Measurements from ENCODE around the gene USP47. TPM values are rescaled to one million over a fixed set of nuclear protein-coding genes. Genes with fewer than 3 reads are reported as not detected.

USP47 gene
- total and polyA plus RNA-seq, 7 experiments from 2014 or later = 42.1 to 72.4 (median 59.1) TPM

- Histone ChIP-seq H3K27me3 (ENCODE audit: control insufficient read depth in 2 of 2, insufficient read depth in 2 of 2, low read length in 2 of 2) (no peaks in the 10 kb centered on the region), H3K9me3 (ENCODE audit: control insufficient read depth in 2 of 3, low read length in 3 of 3) (no peaks in the 10 kb centered on the region), H3K36me3 (ENCODE audit: control insufficient read depth in 2 of 3, insufficient read depth in 3 of 3, low read length in 3 of 3) (peaks cover 5 to 29% (median 5%) of the 10 kb centered on the region in 3 experiments), H3K27ac (ENCODE audit: low read depth, low read length) (no peak overlapping the region), H3K4me3 (ENCODE audit: low read length) (no peak overlapping the region), H3K4me1 (ENCODE audit: control insufficient read depth in 2 of 2, insufficient read depth in 2 of 2, low read length in 2 of 2) (no peaks in the 10 kb centered on the region)
- ATAC-seq (no peak), DNase-seq (no peak)
- no peaks in the 10 kb centered on the region for H3K9me3 Mint-ChIP-seq
- peaks cover 0 to 10% (median 4%) of the 10 kb centered on the region in 7 donors for H3K4me1 Mint-ChIP-seq
- H3K36me3 Mint-ChIP-seq = peaks cover 6 to 43% (median 30%) of the 10 kb centered on the region in 5 donors
- ChIA-PET CTCF (no interaction called here), POLR2A (no interaction called here)
- no peak overlapping the region for H3K4me3 Mint-ChIP-seq
- H3K27me3 Mint-ChIP-seq = no peaks in the 10 kb centered on the region
- H3K27ac Mint-ChIP-seq = no peak overlapping the region
- intact Hi-C loops (cut with micrococcal nuclease) = no loop called here
Measured at GRCh38 chr11:11909727-11910126, 68.0 kb downstream of the USP47 start.

- POLR2A ChIA-PET = no interaction called here
- no peak for DNase-seq
- peaks cover under 1 to 24% (median 5%) of the 10 kb centered on the region in 3 experiments for H3K36me3 ChIP-seq (ENCODE audit: control insufficient read depth in 2 of 3, insufficient read depth in 3 of 3, low read length in 3 of 3)
Measured at GRCh38 chr11:11910541-11910940, 68.8 kb downstream of the USP47 start.

GRCh38 chr11:11913395-11913794 is 71.6 kb downstream of the USP47 start:
- POLR2A ChIA-PET = interaction anchor here (0.6 kb wide), 1 partner anchor 28 kb away, joined by 3 read pairs; no protein-coding TSS in a partner anchor
- Histone ChIP-seq H3K4me1 (ENCODE audit: control insufficient read depth in 2 of 2, insufficient read depth in 2 of 2, low read length in 2 of 2) (no peaks in the 10 kb centered on the region), H3K27me3 (ENCODE audit: control insufficient read depth in 2 of 2, insufficient read depth in 2 of 2, low read length in 2 of 2) (no peaks in the 10 kb centered on the region), H3K36me3 (ENCODE audit: control insufficient read depth in 2 of 3, insufficient read depth in 3 of 3, low read length in 3 of 3) (peaks cover 0 to 13% (median 5%) of the 10 kb centered on the region in 3 experiments), H3K4me3 (ENCODE audit: low read length) (no peak overlapping the region), H3K27ac (ENCODE audit: low read depth, low read length) (no peak overlapping the region), H3K9me3 (ENCODE audit: control insufficient read depth in 2 of 3, low read length in 3 of 3) (no peaks in the 10 kb centered on the region)
- Mint-ChIP-seq H3K36me3 (peaks cover 6 to 39% (median 27%) of the 10 kb centered on the region in 5 donors), H3K27ac (peak overlapping the region in 1 of 9 donors; percentile 7), H3K9me3 (no peaks in the 10 kb centered on the region), H3K4me1 (peaks cover 0 to 17% (median 11%) of the 10 kb centered on the region in 7 donors), H3K27me3 (no peaks in the 10 kb centered on the region), H3K4me3 (no peak overlapping the region)
- ATAC-seq (no peak), DNase-seq (no peak)
- intact Hi-C loops (cut with micrococcal nuclease) = no loop called here
- CTCF ChIA-PET = interaction anchor here (1.0 to 1.2 kb wide), 2 partner anchors 8 to 18 kb away, joined by 3 to 4 read pairs; no protein-coding TSS in a partner anchor

More at GRCh38 chr11:11910541-11910940, 68.8 kb downstream of the USP47 start:
- H3K27me3 ChIP-seq (ENCODE audit: control insufficient read depth in 2 of 2, insufficient read depth in 2 of 2, low read length in 2 of 2) = no peaks in the 10 kb centered on the region
- peaks cover 0 to 11% (median 5%) of the 10 kb centered on the region in 7 donors for H3K4me1 Mint-ChIP-seq
- H3K4me3 Mint-ChIP-seq = no peak overlapping the region
- ATAC-seq = no peak
- intact Hi-C loops (cut with micrococcal nuclease) = no loop called here
- no peaks in the 10 kb centered on the region for H3K4me1 ChIP-seq (ENCODE audit: control insufficient read depth in 2 of 2, insufficient read depth in 2 of 2, low read length in 2 of 2)
- no peak overlapping the region for H3K4me3 ChIP-seq (ENCODE audit: low read length)
- H3K27ac Mint-ChIP-seq = peak overlapping the region in 2 of 9 donors; percentile 12 to 30
- no peaks in the 10 kb centered on the region for H3K27me3 Mint-ChIP-seq
- H3K9me3 ChIP-seq (ENCODE audit: control insufficient read depth in 2 of 3, low read length in 3 of 3) = no peaks in the 10 kb centered on the region
- H3K9me3 Mint-ChIP-seq = no peaks in the 10 kb centered on the region
- CTCF ChIA-PET = no interaction called here
- no peak overlapping the region for H3K27ac ChIP-seq (ENCODE audit: low read depth, low read length)
- H3K36me3 Mint-ChIP-seq = peaks cover 6 to 40% (median 34%) of the 10 kb centered on the region in 5 donors

GRCh38 chr11:11915625-11916024 is 73.9 kb downstream of the USP47 start:
- DNase-seq (no peak), ATAC-seq (no peak)
- H3K9me3 ChIP-seq (ENCODE audit: control insufficient read depth in 2 of 3, low read length in 3 of 3) = no peaks in the 10 kb centered on the region
- H3K27ac ChIP-seq (ENCODE audit: low read depth, low read length) = no peak overlapping the region
- peaks cover 0 to 17% (median 11%) of the 10 kb centered on the region in 7 donors for H3K4me1 Mint-ChIP-seq
- H3K4me3 Mint-ChIP-seq = no peak overlapping the region
- no peaks in the 10 kb centered on the region for H3K27me3 Mint-ChIP-seq
- no peaks in the 10 kb centered on the region for H3K27me3 ChIP-seq (ENCODE audit: control insufficient read depth in 2 of 2, insufficient read depth in 2 of 2, low read length in 2 of 2)
- peak overlapping the region in 3 of 9 donors; percentile 46 to 87 (median 49) for H3K27ac Mint-ChIP-seq
- H3K4me3 ChIP-seq (ENCODE audit: low read length) = no peak overlapping the region
- POLR2A ChIA-PET = no interaction called here
- no peaks in the 10 kb centered on the region for H3K9me3 Mint-ChIP-seq
- peaks cover 6 to 30% (median 26%) of the 10 kb centered on the region in 5 donors for H3K36me3 Mint-ChIP-seq
- no peaks in the 10 kb centered on the region for H3K4me1 ChIP-seq (ENCODE audit: control insufficient read depth in 2 of 2, insufficient read depth in 2 of 2, low read length in 2 of 2)
- peaks cover 0 to under 1% (median 0%) of the 10 kb centered on the region in 3 experiments for H3K36me3 ChIP-seq (ENCODE audit: control insufficient read depth in 2 of 3, insufficient read depth in 3 of 3, low read length in 3 of 3)
- intact Hi-C loops (cut with micrococcal nuclease) = no loop called here
- CTCF ChIA-PET = no interaction called here

- Histone ChIP-seq H3K4me1 (ENCODE audit: control insufficient read depth in 2 of 2, insufficient read depth in 2 of 2, low read length in 2 of 2) (no peaks in the 10 kb centered on the region), H3K4me3 (ENCODE audit: low read length) (no peak overlapping the region), H3K27me3 (ENCODE audit: control insufficient read depth in 2 of 2, insufficient read depth in 2 of 2, low read length in 2 of 2) (no peaks in the 10 kb centered on the region), H3K27ac (ENCODE audit: low read depth, low read length) (no peak overlapping the region), H3K9me3 (ENCODE audit: control insufficient read depth in 2 of 3, low read length in 3 of 3) (no peaks in the 10 kb centered on the region), H3K36me3 (ENCODE audit: control insufficient read depth in 2 of 3, insufficient read depth in 3 of 3, low read length in 3 of 3) (peaks cover 0 to 6% (median 0%) of the 10 kb centered on the region in 3 experiments)
- Mint-ChIP-seq H3K36me3 (peaks cover 0 to 17% (median 15%) of the 10 kb centered on the region in 5 donors), H3K4me3 (no peak overlapping the region), H3K4me1 (peaks cover 0 to 13% (median 7%) of the 10 kb centered on the region in 7 donors), H3K9me3 (no peaks in the 10 kb centered on the region), H3K27ac (peak overlapping the region in 8 of 9 donors; percentile 6 to 87 (median 45)), H3K27me3 (no peaks in the 10 kb centered on the region)
- DNase-seq = no peak
- intact Hi-C loops (cut with micrococcal nuclease) = no loop called here
- no peak for ATAC-seq
- ChIA-PET CTCF (no interaction called here), POLR2A (no interaction called here)
Measured at GRCh38 chr11:11916981-11917399, 75.2 kb downstream of the USP47 start.

GRCh38 chr11:11923828-11924227 is 82.1 kb downstream of the USP47 start:
- Histone ChIP-seq H3K9me3 (ENCODE audit: control insufficient read depth in 2 of 3, low read length in 3 of 3) (no peaks in the 10 kb centered on the region), H3K27ac (ENCODE audit: low read depth, low read length) (no peak overlapping the region), H3K27me3 (ENCODE audit: control insufficient read depth in 2 of 2, insufficient read depth in 2 of 2, low read length in 2 of 2) (no peaks in the 10 kb centered on the region), H3K36me3 (ENCODE audit: control insufficient read depth in 2 of 3, insufficient read depth in 3 of 3, low read length in 3 of 3) (peaks cover 0 to 25% (median 0%) of the 10 kb centered on the region in 3 experiments), H3K4me1 (ENCODE audit: control insufficient read depth in 2 of 2, insufficient read depth in 2 of 2, low read length in 2 of 2) (no peaks in the 10 kb centered on the region), H3K4me3 (ENCODE audit: low read length) (no peak overlapping the region)
- CTCF ChIA-PET = no interaction called here
- Mint-ChIP-seq H3K36me3 (peaks cover 17 to 52% (median 43%) of the 10 kb centered on the region in 5 donors), H3K27me3 (no peaks in the 10 kb centered on the region), H3K9me3 (peaks cover 0 to 8% (median 0%) of the 10 kb centered on the region in 11 donors), H3K27ac (peak overlapping the region in 1 of 9 donors; percentile 58), H3K4me1 (peaks cover 5 to 37% (median 24%) of the 10 kb centered on the region in 7 donors), H3K4me3 (no peak overlapping the region)
- POLR2A ChIA-PET = no interaction called here
- intact Hi-C loops (cut with micrococcal nuclease) = no loop called here
- ATAC-seq (no peak), DNase-seq (no peak)

GRCh38 chr11:11929920-11930319 is 88.1 kb downstream of the USP47 start:
- intact Hi-C loops (cut with micrococcal nuclease) = loop anchor here (5.0 to 10.0 kb wide), 2 partner anchors 352 to 1155 kb away; no protein-coding TSS in a partner anchor
- H3K36me3 ChIP-seq (ENCODE audit: control insufficient read depth in 2 of 3, insufficient read depth in 3 of 3, low read length in 3 of 3) = peaks cover 4 to 39% (median 13%) of the 10 kb centered on the region in 3 experiments
- ATAC-seq = no peak
- Mint-ChIP-seq H3K4me3 (no peak overlapping the region), H3K4me1 (peaks cover 6 to 21% (median 18%) of the 10 kb centered on the region in 7 donors), H3K36me3 (peaks cover 21 to 48% (median 45%) of the 10 kb centered on the region in 5 donors), H3K27ac (no peak overlapping the region), H3K27me3 (no peaks in the 10 kb centered on the region), H3K9me3 (peaks cover 0 to 8% (median 0%) of the 10 kb centered on the region in 11 donors)
- H3K4me1 ChIP-seq (ENCODE audit: control insufficient read depth in 2 of 2, insufficient read depth in 2 of 2, low read length in 2 of 2) = no peaks in the 10 kb centered on the region
- no peak for DNase-seq
- H3K9me3 ChIP-seq (ENCODE audit: control insufficient read depth in 2 of 3, low read length in 3 of 3) = no peaks in the 10 kb centered on the region
- no peaks in the 10 kb centered on the region for H3K27me3 ChIP-seq (ENCODE audit: control insufficient read depth in 2 of 2, insufficient read depth in 2 of 2, low read length in 2 of 2)
- no peak overlapping the region for H3K4me3 ChIP-seq (ENCODE audit: low read length)
- POLR2A ChIA-PET = interaction anchor here (0.7 kb wide), 1 partner anchor 114 kb away, joined by 3 read pairs; no protein-coding TSS in a partner anchor
- CTCF ChIA-PET = no interaction called here
- H3K27ac ChIP-seq (ENCODE audit: low read depth, low read length) = no peak overlapping the region

All from naive thymus-derived CD4-positive, alpha-beta T cell (primary cell).